HEK293 (cell line): Measurements from ENCODE around the gene GNL2.

ENCODE experiments used
- CTCF ChIA-PET: fragments of 350-600 bp; formaldehyde crosslinking; extraction: SDS; loops from one replicate; lab custom pipeline; 2021; ENCODE audit warnings: antibody characterized with exemption; lab: Yijun Ruan, JAX
- POLR2A ChIA-PET: fragments of 300-600 bp; formaldehyde crosslinking; extraction: SDS; loops from one replicate; lab custom pipeline; 2020; ENCODE audit warnings: antibody characterized with exemption, inconsistent platforms; lab: Yijun Ruan, JAX
- H3K27ac ChIP-seq: fragments of 200-500 bp; sonication (Bioruptor generic); 2 replicates; pipeline ENCODE4 v1.5.1; 2014; ENCODE audit warnings: low read depth, low read length, control low read depth, inconsistent platforms; ENCODE audit errors: extremely low read depth
- H3K36me3 ChIP-seq, 2 experiments: fragments of 200-500 bp in 1 of 2; sonication (Bioruptor generic) in 1 of 2; 1 replicate in 1 of 2; 2 replicates in 1 of 2; pipeline ENCODE4 v1.5.1; 2014 to 2017; ENCODE audit warnings: inconsistent platforms in 2 of 2, low read length in 2 of 2; ENCODE audit not compliant: control insufficient read depth in 2 of 2, insufficient read depth in 1 of 2
- H3K4me1 ChIP-seq: fragments of 200-500 bp; sonication (Bioruptor generic); 2 replicates; pipeline ENCODE4 v1.5.1; 2014; ENCODE audit warnings: mild to moderate bottlenecking, low read length, inconsistent platforms; ENCODE audit not compliant: control insufficient read depth, insufficient read depth
- H3K4me3 ChIP-seq: 2 replicates; pipeline ENCODE4 v1.5.1; 2011; ENCODE audit warnings: low read depth, mild to moderate bottlenecking, control low read depth, low read length, moderate library complexity
- H3K9me3 ChIP-seq: fragments of 200-500 bp; sonication (Bioruptor generic); 2 replicates; pipeline ENCODE4 v1.5.1; 2014; ENCODE audit warnings: low read depth, low read length, inconsistent platforms; ENCODE audit not compliant: control insufficient read depth, insufficient read depth
- BCL11A ChIP-seq: fragments of 450-650 bp; formaldehyde crosslinking; IDR thresholded peaks from 2 replicates; pipeline ENCODE4 v1.5.1; 2016; ENCODE audit warnings: low read depth, missing biosample characterization, missing genetic modification characterization
- BCL11B ChIP-seq: fragments of 450-650 bp; formaldehyde crosslinking; IDR thresholded peaks from 2 replicates; pipeline ENCODE4 v1.5.1; 2016; ENCODE audit warnings: low read depth, missing biosample characterization, missing genetic modification characterization
- KLF9 ChIP-seq: fragments of 450-650 bp; formaldehyde crosslinking; IDR thresholded peaks from 2 replicates; pipeline ENCODE4 v1.5.1; 2016; ENCODE audit warnings: missing biosample characterization, missing genetic modification characterization, low read depth
- YY2 ChIP-seq: fragments of 450-650 bp; formaldehyde crosslinking; IDR thresholded peaks from 2 replicates; pipeline ENCODE4 v1.5.1; 2016; ENCODE audit warnings: missing biosample characterization, missing genetic modification characterization
- ZBTB8A ChIP-seq: fragments of 450-650 bp; formaldehyde crosslinking; IDR thresholded peaks from 2 replicates; pipeline ENCODE4 v1.5.1; 2016; ENCODE audit warnings: missing biosample characterization, missing genetic modification characterization
- ZFP41 ChIP-seq: fragments of 450-650 bp; formaldehyde crosslinking; IDR thresholded peaks from 2 replicates; pipeline ENCODE4 v1.5.1; 2016; ENCODE audit warnings: missing biosample characterization, missing genetic modification characterization, borderline replicate concordance
- ZIC2 ChIP-seq: fragments of 450-650 bp; formaldehyde crosslinking; IDR thresholded peaks from 2 replicates; pipeline ENCODE4 v1.5.1; 2016; ENCODE audit warnings: missing biosample characterization, missing genetic modification characterization
- ZNF133 ChIP-seq: fragments of 450-650 bp; formaldehyde crosslinking; IDR thresholded peaks from 2 replicates; pipeline ENCODE4 v1.5.1; 2016; ENCODE audit warnings: missing biosample characterization, missing genetic modification characterization
- ZNF174 ChIP-seq: fragments of 450-650 bp; formaldehyde crosslinking; IDR thresholded peaks from 2 replicates; pipeline ENCODE4 v1.5.0; 2017; ENCODE audit warnings: missing biosample characterization, mild to moderate bottlenecking, missing genetic modification characterization
- ZNF24 ChIP-seq: fragments of 450-650 bp; formaldehyde crosslinking; IDR thresholded peaks from 2 replicates; pipeline ENCODE4 v1.5.1; 2016; ENCODE audit warnings: missing biosample characterization, missing genetic modification characterization
- ZNF48 ChIP-seq: fragments of 450-650 bp; formaldehyde crosslinking; IDR thresholded peaks from 2 replicates; pipeline ENCODE4 v1.5.1; 2016; ENCODE audit warnings: missing biosample characterization, missing genetic modification characterization
- ZNF76 ChIP-seq: fragments of 450-650 bp; formaldehyde crosslinking; IDR thresholded peaks from 2 replicates; pipeline ENCODE4; 2016; ENCODE audit warnings: low read depth, missing biosample characterization, missing genetic modification characterization, borderline replicate concordance
- ZNF791 ChIP-seq: fragments of 450-650 bp; formaldehyde crosslinking; IDR thresholded peaks from 2 replicates; pipeline ENCODE4 v1.5.1; 2016; ENCODE audit warnings: missing biosample characterization, missing genetic modification characterization
- ZNF843 ChIP-seq: fragments of 450-650 bp; formaldehyde crosslinking; IDR thresholded peaks from 2 replicates; pipeline ENCODE4 v1.5.1; 2016; ENCODE audit warnings: missing biosample characterization, missing genetic modification characterization
- TF ChIP-seq, protein P1 (sequence below): fragments of 450-650 bp; formaldehyde crosslinking; IDR thresholded peaks from 2 replicates; pipeline ENCODE4 v1.5.1; 2016; ENCODE audit warnings: missing biosample characterization, missing genetic modification characterization
- TF ChIP-seq, protein P2 (sequence below): fragments of 450-650 bp; IDR thresholded peaks from 2 replicates; pipeline ENCODE4 v1.5.1; 2018; ENCODE audit warnings: missing biosample characterization, missing genetic modification characterization
- TF ChIP-seq, protein P3 (sequence below): fragments of 450-650 bp; formaldehyde crosslinking; conservative IDR thresholded peaks from 2 replicates; pipeline ENCODE4 v1.5.1; 2016; ENCODE audit warnings: low read depth, missing biosample characterization, missing genetic modification characterization
- TF ChIP-seq, protein P4 (sequence below): fragments of 450-650 bp; formaldehyde crosslinking; optimal IDR thresholded peaks from 2 replicates; pipeline ENCODE3; 2016; ENCODE audit warnings: missing biosample characterization, mild to moderate bottlenecking, missing genetic modification characterization

GNL2 gene

DNA sequence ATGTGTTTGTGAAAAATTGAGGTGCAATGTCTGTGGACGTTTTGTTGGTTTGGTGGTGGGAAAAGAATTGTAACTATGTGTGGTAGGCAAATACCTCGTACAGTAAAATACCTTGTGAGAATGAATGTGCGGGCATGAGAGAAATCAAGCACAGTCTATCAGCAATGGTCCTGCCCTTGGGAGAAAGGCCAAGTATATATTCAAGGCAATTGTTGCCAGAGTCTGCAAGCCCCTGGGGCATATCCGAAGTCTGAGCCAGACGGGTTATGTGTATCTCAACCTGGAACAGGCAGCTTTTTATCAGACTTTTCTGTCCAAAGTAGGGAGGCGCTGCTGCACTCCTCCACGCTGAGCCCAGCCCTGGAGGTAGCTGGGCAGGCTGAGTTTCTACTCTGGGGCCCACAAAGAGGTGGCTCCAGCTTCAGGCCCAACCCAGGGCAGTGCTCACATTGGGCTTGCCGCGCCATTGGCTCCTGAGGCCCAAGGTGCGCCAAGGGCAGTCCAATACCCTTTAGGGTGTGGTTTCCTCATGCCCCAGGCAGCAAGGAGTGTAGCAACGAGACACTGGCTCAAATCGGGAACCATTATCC lies 9.4 kb upstream of the GNL2 start:
- ChIA-PET CTCF (interaction anchor here (0.6 to 8.2 kb wide), 6 partner anchors 10 to 549 kb away, joined by 3 to 183 read pairs (median 4); partner anchors contain the start of gene GNL2), POLR2A (interaction anchor here (0.8 kb wide), 1 partner anchor 13 kb away, joined by 3 read pairs; no protein-coding TSS in a partner anchor)
- H3K36me3 ChIP-seq, result no peaks in the 10 kb centered on the region
- TF ChIP-seq BCL11B (tag by site-specific recombination) (no peak), ZNF843 (tag by site-specific recombination) (no peak), ZFP41 (tag by site-specific recombination) (no peak), KLF9 (no peak), YY2 (tag by site-specific recombination) (no peak)
- H3K4me1 ChIP-seq, result no peaks in the 10 kb centered on the region; the same call in 1 of the 2 replicates
- H3K27ac ChIP-seq, result no peak overlapping the region
- no peaks in the 10 kb centered on the region for H3K9me3 ChIP-seq
- no peak overlapping the region for H3K4me3 ChIP-seq

DNA sequence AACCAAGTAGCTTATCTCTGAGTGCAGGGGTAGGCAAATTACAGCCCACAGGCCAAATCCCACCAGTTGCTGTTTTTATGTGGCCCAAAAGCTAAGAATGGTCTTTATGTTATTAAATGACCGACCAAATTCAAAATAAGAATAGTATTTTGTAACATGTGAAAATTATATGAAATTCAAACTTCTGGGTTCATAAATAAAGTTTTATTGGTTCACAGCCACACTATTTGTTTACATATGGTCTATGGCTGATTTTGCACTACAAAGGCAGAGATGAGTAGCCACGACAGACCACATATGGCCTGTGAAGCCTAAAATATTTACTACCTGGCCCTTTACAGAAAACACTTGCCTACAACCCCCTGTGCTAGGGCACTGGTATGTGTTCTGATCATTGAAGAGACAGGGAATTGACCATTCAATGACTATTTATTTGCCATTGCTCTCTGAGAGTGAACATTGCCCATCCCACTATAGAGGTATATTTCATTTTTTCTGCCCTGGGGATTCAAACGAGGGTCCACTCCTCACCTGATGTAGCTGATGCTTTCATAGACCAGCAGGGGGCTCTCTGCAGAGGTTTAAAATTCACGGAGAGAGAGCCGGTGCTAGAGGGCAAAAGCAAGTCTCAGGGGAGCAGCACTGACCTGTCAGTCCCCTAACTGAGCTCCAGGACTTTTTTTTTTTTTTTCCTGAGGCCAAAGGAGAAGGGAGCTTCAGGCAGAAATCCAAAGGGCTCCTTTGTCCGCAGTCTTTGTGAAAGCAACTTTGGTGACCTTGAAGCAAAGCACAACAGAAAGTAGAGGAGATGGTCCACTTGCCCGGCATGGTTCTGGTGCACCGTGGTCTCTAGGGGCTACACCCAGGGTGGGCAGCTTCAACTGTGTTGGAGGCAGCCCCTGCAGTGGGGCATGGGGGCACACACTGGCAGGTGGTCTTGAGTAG lies 7.3 kb upstream of the GNL2 start:
- Histone ChIP-seq H3K9me3 (no peaks in the 10 kb centered on the region), H3K4me1 (peaks cover 2% of the 10 kb centered on the region; the same call in 1 of the 2 replicates), H3K4me3 (no peak overlapping the region), H3K36me3 (no peaks in the 10 kb centered on the region), H3K27ac (no peak overlapping the region)
- TF ChIP-seq ZIC2 (tag by site-specific recombination) (peak; percentile 25; the same call in 1 of the 2 replicates), BCL11A (tag by site-specific recombination) (no peak)
- TF ChIP-seq, protein P1, sequence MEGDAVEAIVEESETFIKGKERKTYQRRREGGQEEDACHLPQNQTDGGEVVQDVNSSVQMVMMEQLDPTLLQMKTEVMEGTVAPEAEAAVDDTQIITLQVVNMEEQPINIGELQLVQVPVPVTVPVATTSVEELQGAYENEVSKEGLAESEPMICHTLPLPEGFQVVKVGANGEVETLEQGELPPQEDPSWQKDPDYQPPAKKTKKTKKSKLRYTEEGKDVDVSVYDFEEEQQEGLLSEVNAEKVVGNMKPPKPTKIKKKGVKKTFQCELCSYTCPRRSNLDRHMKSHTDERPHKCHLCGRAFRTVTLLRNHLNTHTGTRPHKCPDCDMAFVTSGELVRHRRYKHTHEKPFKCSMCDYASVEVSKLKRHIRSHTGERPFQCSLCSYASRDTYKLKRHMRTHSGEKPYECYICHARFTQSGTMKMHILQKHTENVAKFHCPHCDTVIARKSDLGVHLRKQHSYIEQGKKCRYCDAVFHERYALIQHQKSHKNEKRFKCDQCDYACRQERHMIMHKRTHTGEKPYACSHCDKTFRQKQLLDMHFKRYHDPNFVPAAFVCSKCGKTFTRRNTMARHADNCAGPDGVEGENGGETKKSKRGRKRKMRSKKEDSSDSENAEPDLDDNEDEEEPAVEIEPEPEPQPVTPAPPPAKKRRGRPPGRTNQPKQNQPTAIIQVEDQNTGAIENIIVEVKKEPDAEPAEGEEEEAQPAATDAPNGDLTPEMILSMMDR (tag by site-specific recombination), result peak; percentile 35
- CTCF ChIA-PET, result interaction anchor here (0.6 to 8.2 kb wide), 48 partner anchors 8 to 745 kb away, joined by 3 to 183 read pairs (median 5); partner anchors contain the start of genes CDCA8, EPHA10, GNL2 and MEAF6
- POLR2A ChIA-PET, result interaction anchor here (0.6 to 0.9 kb wide), 2 partner anchors 88 to 89 kb away, joined by 3 to 4 read pairs; partner anchors contain the start of gene MEAF6

DNA sequence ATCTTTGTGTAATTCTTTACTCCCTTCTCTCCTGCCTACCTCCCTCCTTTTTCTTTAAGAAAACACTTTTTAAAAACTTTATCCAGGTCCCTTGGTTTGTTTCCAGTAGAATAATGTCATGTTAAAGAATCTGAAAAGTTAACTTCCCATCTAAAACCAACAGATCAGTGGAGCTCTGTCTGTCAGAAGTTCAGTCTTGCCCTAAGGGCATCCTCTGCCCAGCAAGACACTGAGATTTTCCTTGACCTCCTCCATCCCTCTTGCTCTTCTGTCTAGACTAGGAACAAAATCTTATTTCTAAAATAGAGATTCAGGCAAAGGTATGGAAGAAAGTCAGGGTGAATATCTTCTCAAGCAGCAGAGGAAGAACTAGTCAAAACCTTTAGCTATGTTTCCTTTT lies 5.7 kb upstream of the GNL2 start:
- CTCF ChIA-PET, result interaction anchor here (1.7 to 8.2 kb wide), 2 partner anchors 20 to 80 kb away, joined by 3 to 183 read pairs; no protein-coding TSS in a partner anchor
- no peak for TF ChIP-seq ZNF791 (tag by site-specific recombination)
- TF ChIP-seq ZNF76 (tag by site-specific recombination), result no peak
- no peak for TF ChIP-seq ZNF48 (tag by site-specific recombination)
- TF ChIP-seq, protein P2, sequence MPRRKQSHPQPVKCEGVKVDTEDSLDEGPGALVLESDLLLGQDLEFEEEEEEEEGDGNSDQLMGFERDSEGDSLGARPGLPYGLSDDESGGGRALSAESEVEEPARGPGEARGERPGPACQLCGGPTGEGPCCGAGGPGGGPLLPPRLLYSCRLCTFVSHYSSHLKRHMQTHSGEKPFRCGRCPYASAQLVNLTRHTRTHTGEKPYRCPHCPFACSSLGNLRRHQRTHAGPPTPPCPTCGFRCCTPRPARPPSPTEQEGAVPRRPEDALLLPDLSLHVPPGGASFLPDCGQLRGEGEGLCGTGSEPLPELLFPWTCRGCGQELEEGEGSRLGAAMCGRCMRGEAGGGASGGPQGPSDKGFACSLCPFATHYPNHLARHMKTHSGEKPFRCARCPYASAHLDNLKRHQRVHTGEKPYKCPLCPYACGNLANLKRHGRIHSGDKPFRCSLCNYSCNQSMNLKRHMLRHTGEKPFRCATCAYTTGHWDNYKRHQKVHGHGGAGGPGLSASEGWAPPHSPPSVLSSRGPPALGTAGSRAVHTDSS (tag by site-specific recombination), result no peak
- no peak for TF ChIP-seq ZNF133
- no peak for TF ChIP-seq ZNF174 (tag by site-specific recombination)
- TF ChIP-seq, protein P3, sequence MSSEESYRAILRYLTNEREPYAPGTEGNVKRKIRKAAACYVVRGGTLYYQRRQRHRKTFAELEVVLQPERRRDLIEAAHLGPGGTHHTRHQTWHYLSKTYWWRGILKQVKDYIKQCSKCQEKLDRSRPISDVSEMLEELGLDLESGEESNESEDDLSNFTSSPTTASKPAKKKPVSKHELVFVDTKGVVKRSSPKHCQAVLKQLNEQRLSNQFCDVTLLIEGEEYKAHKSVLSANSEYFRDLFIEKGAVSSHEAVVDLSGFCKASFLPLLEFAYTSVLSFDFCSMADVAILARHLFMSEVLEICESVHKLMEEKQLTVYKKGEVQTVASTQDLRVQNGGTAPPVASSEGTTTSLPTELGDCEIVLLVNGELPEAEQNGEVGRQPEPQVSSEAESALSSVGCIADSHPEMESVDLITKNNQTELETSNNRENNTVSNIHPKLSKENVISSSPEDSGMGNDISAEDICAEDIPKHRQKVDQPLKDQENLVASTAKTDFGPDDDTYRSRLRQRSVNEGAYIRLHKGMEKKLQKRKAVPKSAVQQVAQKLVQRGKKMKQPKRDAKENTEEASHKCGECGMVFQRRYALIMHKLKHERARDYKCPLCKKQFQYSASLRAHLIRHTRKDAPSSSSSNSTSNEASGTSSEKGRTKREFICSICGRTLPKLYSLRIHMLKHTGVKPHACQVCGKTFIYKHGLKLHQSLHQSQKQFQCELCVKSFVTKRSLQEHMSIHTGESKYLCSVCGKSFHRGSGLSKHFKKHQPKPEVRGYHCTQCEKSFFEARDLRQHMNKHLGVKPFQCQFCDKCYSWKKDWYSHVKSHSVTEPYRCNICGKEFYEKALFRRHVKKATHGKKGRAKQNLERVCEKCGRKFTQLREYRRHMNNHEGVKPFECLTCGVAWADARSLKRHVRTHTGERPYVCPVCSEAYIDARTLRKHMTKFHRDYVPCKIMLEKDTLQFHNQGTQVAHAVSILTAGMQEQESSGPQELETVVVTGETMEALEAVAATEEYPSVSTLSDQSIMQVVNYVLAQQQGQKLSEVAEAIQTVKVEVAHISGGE (tag by site-specific recombination), result no peak
- TF ChIP-seq ZNF24 (tag by site-specific recombination), result no peak
- TF ChIP-seq, protein P4, sequence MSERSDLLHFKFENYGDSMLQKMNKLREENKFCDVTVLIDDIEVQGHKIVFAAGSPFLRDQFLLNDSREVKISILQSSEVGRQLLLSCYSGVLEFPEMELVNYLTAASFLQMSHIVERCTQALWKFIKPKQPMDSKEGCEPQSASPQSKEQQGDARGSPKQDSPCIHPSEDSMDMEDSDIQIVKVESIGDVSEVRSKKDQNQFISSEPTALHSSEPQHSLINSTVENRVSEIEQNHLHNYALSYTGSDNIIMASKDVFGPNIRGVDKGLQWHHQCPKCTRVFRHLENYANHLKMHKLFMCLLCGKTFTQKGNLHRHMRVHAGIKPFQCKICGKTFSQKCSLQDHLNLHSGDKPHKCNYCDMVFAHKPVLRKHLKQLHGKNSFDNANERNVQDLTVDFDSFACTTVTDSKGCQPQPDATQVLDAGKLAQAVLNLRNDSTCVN (tag by site-specific recombination), result no peak
- no peak for TF ChIP-seq ZBTB8A
- H3K27ac ChIP-seq, result no peak overlapping the region
- POLR2A ChIA-PET, result interaction anchor here (1.3 kb wide), 1 partner anchor 88 kb away, joined by 4 read pairs; no protein-coding TSS in a partner anchor
- H3K4me1 ChIP-seq, result peaks cover 4% of the 10 kb centered on the region
- no peaks in the 10 kb centered on the region for H3K9me3 ChIP-seq
- H3K36me3 ChIP-seq, result no peaks in the 10 kb centered on the region
- no peak overlapping the region for H3K4me3 ChIP-seq
